ENCODE data around the gene ZNF335. TPM values are rescaled to one million over a fixed set of nuclear protein-coding genes. Genes with fewer than 3 reads are reported as not detected.

ZNF335 gene
- total and polyA plus RNA-seq, 2 of the 13 experiments (the other 11 are each of a cell fraction or from before 2014, with no cell fraction given): 9.7 to 13.7 TPM

DNA sequence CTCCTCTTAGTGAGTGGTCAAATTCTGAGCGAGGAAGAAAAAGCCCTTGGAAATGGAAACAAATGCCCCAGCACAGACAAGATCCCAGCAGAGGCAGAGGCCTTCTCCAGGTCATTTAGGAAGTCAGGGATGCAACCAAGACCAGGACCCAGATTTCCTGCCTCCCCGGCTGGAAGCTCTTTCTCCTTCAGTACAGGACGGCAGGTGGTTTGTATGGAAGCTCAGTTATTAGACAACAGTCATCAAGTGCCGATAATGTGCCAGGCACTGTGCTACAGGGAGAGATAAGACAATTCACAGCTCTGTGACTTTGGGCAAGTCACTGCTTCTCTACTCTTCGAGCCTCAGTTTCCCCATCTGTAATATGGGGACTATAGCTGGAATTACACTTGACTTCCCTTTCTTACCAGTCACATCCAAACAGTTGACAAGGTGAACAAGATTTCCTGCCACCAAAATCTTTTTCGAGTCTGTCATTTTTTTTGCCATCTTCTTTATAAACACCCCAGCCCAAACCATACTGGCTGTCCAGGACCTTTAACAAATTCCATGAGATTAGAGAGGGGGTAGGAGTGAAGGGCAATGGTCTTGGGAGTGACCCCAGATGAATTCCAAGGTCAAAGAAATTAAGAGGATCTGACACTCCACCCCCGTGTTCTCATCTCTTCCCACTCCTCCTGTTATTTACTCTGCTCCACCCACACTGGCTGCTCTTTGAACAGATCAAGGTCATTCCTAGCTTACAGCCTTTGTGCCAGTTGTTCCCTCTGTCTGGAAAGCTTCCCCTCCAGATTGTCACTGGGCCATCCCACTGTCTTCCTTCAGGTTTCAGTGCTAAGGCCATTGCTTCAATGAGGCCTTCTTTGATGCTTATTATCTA lies 42.8 kb upstream of the ZNF335 start (continued):
- TF ChIP-seq USF2 (IDR thresholded peaks at IDR 0.05; ENCODE audit: low read depth, low read length) (no peak), USF2 (CRISPR knock-in tag; IDR thresholded peaks at IDR 0.05; ENCODE audit: borderline replicate concordance) (no peak), MAFG (CRISPR knock-in tag; IDR thresholded peaks at IDR 0.05) (no peak), ZSCAN21 (CRISPR knock-in tag; IDR thresholded peaks at IDR 0.05; ENCODE audit: borderline replicate concordance) (no peak), JUN (CRISPR knock-in tag; IDR thresholded peaks at IDR 0.05) (no peak), ZNF33B (CRISPR knock-in tag; IDR thresholded peaks at IDR 0.05) (peak; percentile 9), HMG20B (CRISPR knock-in tag; conservative IDR thresholded peaks at IDR 0.05) (peak; percentile 77), YEATS4 (CRISPR knock-in tag; IDR thresholded peaks at IDR 0.05; ENCODE audit: borderline replicate concordance) (no peak), MAFF (IDR thresholded peaks at IDR 0.05; ENCODE audit: low read depth, low read length) (no peak), WIZ (CRISPR knock-in tag; IDR thresholded peaks at IDR 0.05) (no peak), CREM (IDR thresholded peaks at IDR 0.05) (peak; percentile 68), CREM (CRISPR knock-in tag; IDR thresholded peaks at IDR 0.05) (no peak), NFE2L2 (IDR thresholded peaks at IDR 0.05; ENCODE audit: low read length) (no peak), MYNN (CRISPR knock-in tag; IDR thresholded peaks at IDR 0.05; ENCODE audit: low read depth) (no peak), IRX3 (CRISPR knock-in tag; IDR thresholded peaks at IDR 0.05; ENCODE audit: borderline replicate concordance, low read depth) (no peak), MEIS1 (CRISPR knock-in tag; IDR thresholded peaks at IDR 0.05; ENCODE audit: borderline replicate concordance) (no peak), ZNF496 (CRISPR knock-in tag; IDR thresholded peaks at IDR 0.05; ENCODE audit: insufficient replicate concordance) (no peak), ZNF7 (CRISPR knock-in tag; IDR thresholded peaks at IDR 0.05) (no peak), ZNF431 (CRISPR knock-in tag; IDR thresholded peaks at IDR 0.05; ENCODE audit: borderline replicate concordance, low read depth) (no peak; the same call in 1 of the 2 replicates), ATF7 (IDR thresholded peaks at IDR 0.05) (no peak), ATF7 (CRISPR knock-in tag; IDR thresholded peaks at IDR 0.05) (no peak), ZFP36L2 (CRISPR knock-in tag; IDR thresholded peaks at IDR 0.05) (no peak), PCBP2 (optimal IDR thresholded peaks at IDR 0.05; ENCODE audit: low read depth, low read length, poor library complexity, severe bottlenecking) (no peak), ZNF569 (CRISPR knock-in tag; IDR thresholded peaks at IDR 0.05; ENCODE audit: borderline replicate concordance) (no peak), NR0B2 (CRISPR knock-in tag; IDR thresholded peaks at IDR 0.05) (no peak), NAIF1 (CRISPR knock-in tag; IDR thresholded peaks at IDR 0.05; ENCODE audit: borderline replicate concordance) (no peak), MAF1 (CRISPR knock-in tag; IDR thresholded peaks at IDR 0.05; ENCODE audit: borderline replicate concordance) (no peak)
- TF ChIP-seq, protein P1, sequence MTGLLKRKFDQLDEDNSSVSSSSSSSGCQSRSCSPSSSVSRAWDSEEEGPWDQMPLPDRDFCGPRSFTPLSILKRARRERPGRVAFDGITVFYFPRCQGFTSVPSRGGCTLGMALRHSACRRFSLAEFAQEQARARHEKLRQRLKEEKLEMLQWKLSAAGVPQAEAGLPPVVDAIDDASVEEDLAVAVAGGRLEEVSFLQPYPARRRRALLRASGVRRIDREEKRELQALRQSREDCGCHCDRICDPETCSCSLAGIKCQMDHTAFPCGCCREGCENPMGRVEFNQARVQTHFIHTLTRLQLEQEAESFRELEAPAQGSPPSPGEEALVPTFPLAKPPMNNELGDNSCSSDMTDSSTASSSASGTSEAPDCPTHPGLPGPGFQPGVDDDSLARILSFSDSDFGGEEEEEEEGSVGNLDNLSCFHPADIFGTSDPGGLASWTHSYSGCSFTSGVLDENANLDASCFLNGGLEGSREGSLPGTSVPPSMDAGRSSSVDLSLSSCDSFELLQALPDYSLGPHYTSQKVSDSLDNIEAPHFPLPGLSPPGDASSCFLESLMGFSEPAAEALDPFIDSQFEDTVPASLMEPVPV (CRISPR knock-in tag; IDR thresholded peaks at IDR 0.05): 0 out of 2 replicates have a peak, but pooled peaks have one; percentile 31

Measured in HepG2 (cell line).